Measurements from ENCODE around the gene NKX2-2.

DNA sequence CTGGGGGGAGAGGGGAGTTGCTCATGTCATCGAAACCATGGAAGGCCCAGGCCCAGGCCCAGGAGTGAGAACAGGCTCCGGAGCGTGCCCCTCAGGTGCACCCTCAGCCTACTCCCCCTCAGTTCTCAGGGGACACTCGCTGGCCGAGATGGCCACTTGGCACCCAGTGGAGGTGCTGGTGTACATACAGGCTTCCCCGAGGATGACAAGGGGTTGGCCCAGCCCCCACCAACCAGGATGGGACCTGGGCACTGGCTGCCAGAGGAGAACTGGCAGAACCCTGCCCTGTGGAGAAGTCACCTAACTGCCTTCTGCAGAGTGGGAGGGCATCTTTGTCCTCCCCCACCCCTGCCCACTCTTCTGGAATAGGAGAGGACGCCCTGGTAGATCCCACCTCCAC lies 9.5 kb downstream of the NKX2-2 start:
- TF ChIP-seq, protein P1, sequence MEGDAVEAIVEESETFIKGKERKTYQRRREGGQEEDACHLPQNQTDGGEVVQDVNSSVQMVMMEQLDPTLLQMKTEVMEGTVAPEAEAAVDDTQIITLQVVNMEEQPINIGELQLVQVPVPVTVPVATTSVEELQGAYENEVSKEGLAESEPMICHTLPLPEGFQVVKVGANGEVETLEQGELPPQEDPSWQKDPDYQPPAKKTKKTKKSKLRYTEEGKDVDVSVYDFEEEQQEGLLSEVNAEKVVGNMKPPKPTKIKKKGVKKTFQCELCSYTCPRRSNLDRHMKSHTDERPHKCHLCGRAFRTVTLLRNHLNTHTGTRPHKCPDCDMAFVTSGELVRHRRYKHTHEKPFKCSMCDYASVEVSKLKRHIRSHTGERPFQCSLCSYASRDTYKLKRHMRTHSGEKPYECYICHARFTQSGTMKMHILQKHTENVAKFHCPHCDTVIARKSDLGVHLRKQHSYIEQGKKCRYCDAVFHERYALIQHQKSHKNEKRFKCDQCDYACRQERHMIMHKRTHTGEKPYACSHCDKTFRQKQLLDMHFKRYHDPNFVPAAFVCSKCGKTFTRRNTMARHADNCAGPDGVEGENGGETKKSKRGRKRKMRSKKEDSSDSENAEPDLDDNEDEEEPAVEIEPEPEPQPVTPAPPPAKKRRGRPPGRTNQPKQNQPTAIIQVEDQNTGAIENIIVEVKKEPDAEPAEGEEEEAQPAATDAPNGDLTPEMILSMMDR (conservative IDR thresholded peaks at IDR 0.05 in 1 of 2, IDR thresholded peaks at IDR 0.05 in 1 of 2; ENCODE audit: low read depth in 1 of 2, low read length in 2 of 2) = no peak
- TF ChIP-seq EZH2 (IDR thresholded peaks at IDR 0.05; ENCODE audit: low read length, missing control alignments) = no peak
